NAMALWA (cell line): ENCODE measurements around the gene RACGAP1.

Source experiments
- DNase-seq: peaks from one replicate; pipeline ENCODE4 v3.0.0-alpha.2; 2015; ENCODE audit warnings: low spot score

RACGAP1 gene, protein sequence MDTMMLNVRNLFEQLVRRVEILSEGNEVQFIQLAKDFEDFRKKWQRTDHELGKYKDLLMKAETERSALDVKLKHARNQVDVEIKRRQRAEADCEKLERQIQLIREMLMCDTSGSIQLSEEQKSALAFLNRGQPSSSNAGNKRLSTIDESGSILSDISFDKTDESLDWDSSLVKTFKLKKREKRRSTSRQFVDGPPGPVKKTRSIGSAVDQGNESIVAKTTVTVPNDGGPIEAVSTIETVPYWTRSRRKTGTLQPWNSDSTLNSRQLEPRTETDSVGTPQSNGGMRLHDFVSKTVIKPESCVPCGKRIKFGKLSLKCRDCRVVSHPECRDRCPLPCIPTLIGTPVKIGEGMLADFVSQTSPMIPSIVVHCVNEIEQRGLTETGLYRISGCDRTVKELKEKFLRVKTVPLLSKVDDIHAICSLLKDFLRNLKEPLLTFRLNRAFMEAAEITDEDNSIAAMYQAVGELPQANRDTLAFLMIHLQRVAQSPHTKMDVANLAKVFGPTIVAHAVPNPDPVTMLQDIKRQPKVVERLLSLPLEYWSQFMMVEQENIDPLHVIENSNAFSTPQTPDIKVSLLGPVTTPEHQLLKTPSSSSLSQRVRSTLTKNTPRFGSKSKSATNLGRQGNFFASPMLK

GRCh38 chr12:50025187-50026059, at the start of gene RACGAP1:
RACGAP1 (minus strand) TSS chr12:50025494; CDS start chr12:50016715, 8,779 bp downstream.
- DNase-seq: peak; percentile 100

GRCh38 chr12:50073712-50074111, 48.4 kb upstream of the RACGAP1 start:
- DNase-seq: no peak

DNA sequence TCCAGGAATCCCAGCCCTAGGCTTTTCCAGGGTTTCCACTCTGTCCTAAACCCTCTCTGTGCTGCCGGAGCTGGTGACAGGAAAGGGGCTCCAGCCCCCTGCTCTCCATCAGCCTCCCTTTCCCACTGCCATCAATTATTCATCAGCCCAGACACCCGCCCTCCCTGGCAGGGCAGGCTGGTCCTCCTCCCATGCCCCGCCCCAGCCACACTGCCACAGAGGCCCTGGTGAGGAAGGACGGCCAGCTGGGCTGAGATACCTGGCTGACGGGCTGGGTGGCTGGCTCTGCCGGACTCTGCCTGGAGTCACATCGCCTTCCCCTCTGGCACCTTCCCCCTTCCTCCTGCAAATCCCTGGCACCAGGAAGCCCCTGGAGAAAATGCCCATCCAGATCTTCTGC, 47.9 kb upstream of the RACGAP1 start:
- no peak for DNase-seq

- no peak for DNase-seq
These were observed 47.1 kb upstream of the RACGAP1 start for GRCh38 chr12:50072198-50072907.

DNA sequence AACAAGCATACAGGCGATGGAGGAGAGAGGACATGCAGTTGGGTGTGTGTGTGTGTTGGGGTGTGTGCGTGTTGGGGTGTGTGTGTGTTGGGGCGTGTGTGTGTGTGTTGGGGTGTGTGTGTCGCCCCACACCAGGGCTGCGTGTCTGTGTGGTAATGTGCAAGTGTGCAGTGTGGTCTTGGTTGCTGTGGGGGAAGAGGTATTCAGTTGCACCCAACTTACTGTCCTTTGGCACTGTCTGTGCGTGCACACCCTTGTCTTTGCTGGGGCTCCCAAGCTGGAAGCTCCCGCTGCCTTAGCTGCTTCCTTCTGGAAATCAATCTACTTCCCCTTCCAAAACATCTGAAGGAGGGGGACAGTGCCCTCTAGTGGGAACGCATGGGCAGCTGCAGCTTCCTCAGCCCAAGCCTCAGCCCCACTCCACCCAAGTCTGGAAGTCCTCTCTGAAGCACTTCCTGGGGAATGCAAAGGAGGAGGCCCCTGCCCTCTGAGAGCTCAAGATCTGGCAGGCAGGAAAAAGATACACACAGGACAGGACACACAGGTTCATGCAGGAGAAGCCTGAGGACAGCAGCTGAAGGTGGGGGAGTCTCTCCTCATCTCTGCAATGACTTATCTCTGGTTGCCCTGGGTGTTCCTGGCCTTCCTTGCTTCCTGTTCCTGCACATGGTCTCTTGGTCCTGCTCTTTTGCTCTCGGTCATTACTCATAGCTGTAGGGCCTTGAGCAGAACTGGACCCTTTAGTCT, 45.2 kb upstream of the RACGAP1 start:
- DNase-seq: peak; percentile 79

DNA sequence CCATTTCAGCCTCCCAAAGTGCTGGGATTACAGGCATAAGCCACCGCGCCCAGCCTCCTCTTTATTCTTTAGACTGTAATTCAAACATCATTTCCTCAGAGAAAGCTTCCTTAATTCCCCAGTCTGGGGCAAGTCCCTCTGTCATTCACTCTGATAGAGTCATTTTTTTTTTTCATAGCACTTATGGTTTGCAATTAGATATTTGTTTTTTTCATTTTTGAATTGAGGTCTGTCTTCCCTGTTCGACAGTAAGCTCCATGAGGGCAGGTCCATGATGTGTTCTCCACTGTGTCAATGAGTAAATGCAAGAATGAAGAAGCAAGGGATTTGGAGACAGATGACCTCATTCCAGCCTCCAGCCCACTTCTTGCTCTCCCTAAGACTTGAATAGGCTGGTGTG, 44.2 kb upstream of the RACGAP1 start:
- no peak for DNase-seq

GRCh38 chr12:50069069-50069468, 43.8 kb upstream of the RACGAP1 start:
- DNase-seq: no peak

DNA sequence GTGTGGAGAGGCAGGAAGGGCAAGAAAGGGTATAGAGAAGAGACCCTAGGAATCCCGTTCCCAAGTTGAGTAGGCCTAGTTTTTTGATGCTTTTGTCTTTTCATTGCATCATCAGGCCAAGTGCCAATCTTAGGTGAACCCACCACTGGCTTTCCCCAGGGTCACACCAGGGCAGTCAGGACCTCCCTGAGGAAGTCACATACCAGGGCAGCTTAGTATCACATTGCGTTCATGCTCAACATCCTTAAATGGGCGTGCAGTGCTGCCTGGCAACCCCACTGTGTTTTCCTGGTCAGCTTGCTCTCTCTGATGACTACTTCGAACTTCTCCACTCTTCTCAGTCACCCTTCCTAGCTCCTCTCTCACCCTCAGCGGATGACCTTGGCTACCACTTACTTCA, 41.1 kb upstream of the RACGAP1 start:
- no peak for DNase-seq

GRCh38 chr12:50065726-50066310, 40.5 kb upstream of the RACGAP1 start:
- no peak for DNase-seq

- DNase-seq: no peak
These were observed 37.6 kb upstream of the RACGAP1 start for GRCh38 chr12:50062728-50063460.

- no peak for DNase-seq
These were observed 36.8 kb upstream of the RACGAP1 start for GRCh38 chr12:50061946-50062686.

DNA sequence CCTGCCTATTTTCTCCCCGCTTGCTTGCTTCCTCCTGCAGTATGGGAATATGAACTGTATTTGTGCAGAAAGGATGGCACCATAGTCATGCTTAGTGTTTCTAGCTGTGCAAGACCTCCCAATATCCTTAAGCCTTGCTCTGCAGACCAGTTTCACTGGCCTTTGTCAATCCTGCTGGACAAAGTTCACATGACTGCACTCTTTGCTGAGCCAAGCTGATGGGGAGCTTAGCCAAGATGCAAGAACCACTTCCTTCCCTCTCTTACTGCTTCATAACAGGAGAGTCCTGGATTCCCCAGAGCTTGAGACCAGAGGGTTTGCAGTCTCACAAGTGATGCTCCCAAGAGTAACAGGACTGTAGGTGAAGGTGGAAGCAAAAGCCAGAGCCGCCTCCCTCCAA, 35.9 kb upstream of the RACGAP1 start:
- DNase-seq: no peak

DNA sequence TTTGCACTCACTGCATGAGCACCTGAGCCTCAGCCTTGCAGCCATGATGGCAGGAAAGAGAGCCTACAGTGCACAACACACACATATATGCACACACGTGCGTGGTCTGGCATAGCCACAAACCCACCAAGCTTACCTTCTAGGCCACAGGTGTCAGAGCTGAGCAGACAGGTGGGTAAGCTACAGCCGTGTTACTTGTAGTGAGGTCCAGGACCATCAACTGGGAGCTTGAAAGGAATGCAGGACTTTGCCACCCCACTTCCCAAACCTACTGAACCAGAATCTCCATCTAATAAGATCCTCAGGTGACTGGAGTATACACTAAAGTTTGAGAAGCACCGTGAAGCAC, 34.8 kb upstream of the RACGAP1 start:
- DNase-seq: no peak

GRCh38 chr12:50059440-50060119, 34.3 kb upstream of the RACGAP1 start:
- no peak for DNase-seq

GRCh38 chr12:50058743-50059312, 33.5 kb upstream of the RACGAP1 start:
- DNase-seq: no peak

DNA sequence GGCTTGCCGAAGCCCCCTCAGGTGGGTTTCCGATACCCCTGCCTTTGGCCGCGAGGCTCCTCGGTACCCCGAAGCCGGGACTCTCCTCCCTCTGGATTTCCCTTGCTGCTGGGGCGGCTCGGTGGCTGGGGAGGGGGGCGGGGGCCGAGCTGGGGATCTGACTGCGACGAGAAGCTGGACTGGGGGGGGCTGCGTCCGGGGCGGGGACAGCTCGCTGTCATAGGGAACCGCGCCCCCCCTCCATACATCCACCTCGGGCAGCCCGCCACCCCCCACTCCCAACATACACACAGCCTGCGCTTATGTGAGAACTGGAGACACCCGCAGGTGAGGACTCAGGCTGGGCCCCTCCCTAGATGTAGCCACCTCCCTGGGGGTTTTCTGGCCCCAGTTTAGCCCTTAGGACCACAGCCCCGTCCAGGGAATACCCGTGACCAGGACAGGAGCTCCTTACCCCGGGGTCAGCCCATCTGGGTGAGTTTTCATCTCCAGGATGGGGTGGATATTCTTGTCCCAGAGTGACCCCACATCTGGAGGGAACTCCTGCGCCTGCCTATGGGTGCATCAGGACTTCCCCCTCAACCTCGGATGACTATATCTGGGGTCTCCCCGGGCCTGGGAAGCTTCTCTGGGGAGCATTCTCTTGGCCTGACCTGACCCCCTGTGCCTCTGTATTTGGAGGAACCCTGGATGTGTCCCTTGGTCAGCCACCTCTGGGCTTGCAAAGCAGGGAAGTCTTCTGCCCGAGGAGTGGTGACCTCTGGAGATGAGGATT, 32.8 kb upstream of the RACGAP1 start:
- DNase-seq: no peak

GRCh38 chr12:50057000-50057841, 31.9 kb upstream of the RACGAP1 start, which contains the start of gene ASIC1:
ASIC1 (plus strand) TSS chr12:50057596; CDS start chr12:50058767, 1,171 bp downstream.
- no peak for DNase-seq
